Natural killer cell (primary cell): ENCODE measurements around the gene GHRHR. TPM values are rescaled to one million over a fixed set of nuclear protein-coding genes. Genes with fewer than 3 reads are reported as not detected.

Source experiments
- ATAC-seq, 3 donors: fragments of 150-1000 bp in 2 of 3; fragments of 200-7000 bp in 1 of 3; cut with Tn5 transposase; 1 replicate in 1 of 3; 2 replicates in 2 of 3; pipeline ENCODE4 v1.10.0; 2021; ENCODE audit warnings: mild to moderate bottlenecking in 2 of 3, moderate library complexity in 2 of 3
- DNase-seq, 2 donors: peaks; one replicate each; pipeline versions ENCODE4 v3.0.0 to v3.0.0-alpha.2; 2013 to 2021; ENCODE audit warnings: mixed read lengths in 1 of 2
- H3K27ac ChIP-seq: one replicate; pipeline ENCODE4 v1.5.1; 2013; ENCODE audit warnings: mild to moderate bottlenecking, low read length
- H3K27me3 ChIP-seq: one replicate; pipeline ENCODE4 v1.6.1; 2013; ENCODE audit warnings: low read length; ENCODE audit not compliant: control insufficient read depth, insufficient read depth
- H3K36me3 ChIP-seq: one replicate; pipeline ENCODE4 v1.6.1; 2013; ENCODE audit warnings: low read length; ENCODE audit not compliant: control insufficient read depth, insufficient read depth
- H3K4me1 ChIP-seq: one replicate; pipeline ENCODE4 v1.6.1; 2013; ENCODE audit warnings: low read length; ENCODE audit not compliant: control insufficient read depth, insufficient read depth
- H3K4me3 ChIP-seq: one replicate; pipeline ENCODE4 v1.5.1; 2013; ENCODE audit warnings: low read length
- H3K9me3 ChIP-seq: one replicate; pipeline ENCODE4 v1.6.1; 2013; ENCODE audit warnings: low read length; ENCODE audit not compliant: control insufficient read depth, insufficient read depth
- H3K27ac Mint-ChIP-seq, 2 donors: one replicate each; pipeline ENCODE4 v1.8.0; 2022; ENCODE audit warnings: mild to moderate bottlenecking in 2 of 2, mixed read lengths in 2 of 2, moderate library complexity in 1 of 2
- H3K27me3 Mint-ChIP-seq, 2 donors: one replicate each; pipeline ENCODE4 v1.8.0; 2022; ENCODE audit warnings: low read depth in 2 of 2, mixed read lengths in 2 of 2
- H3K36me3 Mint-ChIP-seq: one replicate; pipeline ENCODE4 v1.8.0; 2022; ENCODE audit warnings: mixed read lengths
- H3K4me1 Mint-ChIP-seq, 2 donors: one replicate each; pipeline ENCODE4 v1.8.0; 2022; ENCODE audit warnings: mixed read lengths in 2 of 2
- H3K4me3 Mint-ChIP-seq: one replicate; pipeline ENCODE4 v1.8.0; 2022; ENCODE audit warnings: mild to moderate bottlenecking, moderate library complexity, mixed read lengths
- H3K9me3 Mint-ChIP-seq, 2 donors: one replicate each; pipeline ENCODE4 v1.8.0; 2022; ENCODE audit warnings: mixed read lengths in 2 of 2
- WGBS: methylation state at CpG from one replicate; pipeline ENCODE4 v1.1.7; 2013; ENCODE audit warnings: missing lambda C conversion rate; ENCODE audit not compliant: insufficient coverage; 5-methylcytosine and 5-hydroxymethylcytosine counted together
- intact Hi-C: fragments of 100-400 bp; cut with micrococcal nuclease; formaldehyde crosslinking; loops from one replicate; pipeline ENCODE4 v1.14.2; 2022
- total RNA-seq, 4 donors: library from RNA; stranded (reverse); fragments of 120-200 nt in 1 of 4; gene quantifications; one replicate each; pipeline versions ENCODE4 v1.2.3 to v1.2.4, GENCODE V29; 2013 to 2022
- TF ChIP-seq, protein P1 (sequence below): fragments of 200-600 bp; IDR thresholded peaks from one replicate; pipeline ENCODE4 v1.8.0; 2022; ENCODE audit warnings: antibody characterized with exemption

The GHRHR gene
- total RNA-seq, 3 donors from 2014 or later (not counting 1 experiment from before 2014, with no cell fraction given) = not detected

DNA sequence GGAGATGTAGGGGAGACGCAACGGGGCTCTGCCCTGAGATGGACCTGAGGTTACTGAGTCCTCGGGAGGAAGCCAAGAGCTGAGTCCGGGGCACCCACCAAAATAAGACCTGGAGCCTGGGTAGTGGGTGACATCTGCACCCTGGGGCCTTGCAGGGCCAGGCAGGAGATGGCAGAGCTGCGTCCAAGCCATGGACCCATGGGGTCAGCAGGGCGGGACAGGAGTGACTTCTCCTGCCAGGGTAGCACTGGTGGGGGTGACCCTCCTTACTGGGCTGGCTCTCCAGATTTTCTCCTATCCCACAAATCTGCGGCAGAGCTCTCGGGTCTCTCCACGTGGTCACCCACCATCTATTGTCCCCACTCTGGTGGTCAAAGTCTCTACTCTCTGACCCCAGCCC is 2.1 kb downstream of the GHRHR start:
- no peak overlapping the region for H3K27ac Mint-ChIP-seq
- no peak overlapping the region for H3K4me3 ChIP-seq
- no peaks in the 10 kb centered on the region for H3K4me1 ChIP-seq
- ATAC-seq = no peak
- TF ChIP-seq, protein P1, sequence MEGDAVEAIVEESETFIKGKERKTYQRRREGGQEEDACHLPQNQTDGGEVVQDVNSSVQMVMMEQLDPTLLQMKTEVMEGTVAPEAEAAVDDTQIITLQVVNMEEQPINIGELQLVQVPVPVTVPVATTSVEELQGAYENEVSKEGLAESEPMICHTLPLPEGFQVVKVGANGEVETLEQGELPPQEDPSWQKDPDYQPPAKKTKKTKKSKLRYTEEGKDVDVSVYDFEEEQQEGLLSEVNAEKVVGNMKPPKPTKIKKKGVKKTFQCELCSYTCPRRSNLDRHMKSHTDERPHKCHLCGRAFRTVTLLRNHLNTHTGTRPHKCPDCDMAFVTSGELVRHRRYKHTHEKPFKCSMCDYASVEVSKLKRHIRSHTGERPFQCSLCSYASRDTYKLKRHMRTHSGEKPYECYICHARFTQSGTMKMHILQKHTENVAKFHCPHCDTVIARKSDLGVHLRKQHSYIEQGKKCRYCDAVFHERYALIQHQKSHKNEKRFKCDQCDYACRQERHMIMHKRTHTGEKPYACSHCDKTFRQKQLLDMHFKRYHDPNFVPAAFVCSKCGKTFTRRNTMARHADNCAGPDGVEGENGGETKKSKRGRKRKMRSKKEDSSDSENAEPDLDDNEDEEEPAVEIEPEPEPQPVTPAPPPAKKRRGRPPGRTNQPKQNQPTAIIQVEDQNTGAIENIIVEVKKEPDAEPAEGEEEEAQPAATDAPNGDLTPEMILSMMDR = no peak
- H3K4me1 Mint-ChIP-seq = no peaks in the 10 kb centered on the region
- no peak overlapping the region for H3K4me3 Mint-ChIP-seq
- H3K36me3 Mint-ChIP-seq = no peaks in the 10 kb centered on the region
- no peaks in the 10 kb centered on the region for H3K36me3 ChIP-seq
- H3K27me3 ChIP-seq = no peaks in the 10 kb centered on the region
- no peaks in the 10 kb centered on the region for H3K9me3 Mint-ChIP-seq
- no peaks in the 10 kb centered on the region for H3K9me3 ChIP-seq
- intact Hi-C loops = no loop called here
- peaks cover 7% of the 10 kb centered on the region in 2 donors for H3K27me3 Mint-ChIP-seq
- no peak for DNase-seq
- WGBS = 87% methylated on average over 9 of the region's 9 CpGs
- H3K27ac ChIP-seq = no peak overlapping the region

DNA sequence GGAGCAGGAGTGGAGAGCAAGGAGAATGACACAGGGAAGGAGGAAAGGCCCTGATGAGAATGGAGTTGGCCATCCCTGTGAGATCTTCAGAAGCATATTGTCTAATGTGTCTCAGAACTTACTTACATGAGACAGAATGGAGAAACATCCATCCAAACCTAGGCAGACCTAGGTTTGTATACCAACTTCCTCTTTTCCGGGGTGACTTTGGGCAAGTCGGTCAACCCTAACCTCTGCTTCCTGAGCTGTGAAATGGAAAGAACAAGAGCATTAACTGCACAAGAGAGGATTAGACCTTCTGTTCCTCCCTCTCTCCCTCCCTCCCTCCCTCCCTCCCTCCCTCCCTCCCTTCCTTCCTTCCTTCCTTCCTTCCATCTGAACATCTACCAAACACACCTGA is 4.5 kb downstream of the GHRHR start:
- Mint-ChIP-seq H3K9me3 (no peaks in the 10 kb centered on the region), H3K27me3 (peaks cover 7 to 19% of the 10 kb centered on the region in 2 donors), H3K27ac (no peak overlapping the region), H3K4me3 (no peak overlapping the region), H3K36me3 (no peaks in the 10 kb centered on the region), H3K4me1 (no peaks in the 10 kb centered on the region)
- 0% methylated on average over 2 of the region's 2 CpGs for WGBS
- H3K9me3 ChIP-seq = no peaks in the 10 kb centered on the region
- TF ChIP-seq, protein P1 = no peak
- intact Hi-C loops = no loop called here
- H3K27me3 ChIP-seq = no peaks in the 10 kb centered on the region
- H3K36me3 ChIP-seq = no peaks in the 10 kb centered on the region
- no peak overlapping the region for H3K4me3 ChIP-seq
- no peak for ATAC-seq
- no peaks in the 10 kb centered on the region for H3K4me1 ChIP-seq
- no peak for DNase-seq
- H3K27ac ChIP-seq = no peak overlapping the region

DNA sequence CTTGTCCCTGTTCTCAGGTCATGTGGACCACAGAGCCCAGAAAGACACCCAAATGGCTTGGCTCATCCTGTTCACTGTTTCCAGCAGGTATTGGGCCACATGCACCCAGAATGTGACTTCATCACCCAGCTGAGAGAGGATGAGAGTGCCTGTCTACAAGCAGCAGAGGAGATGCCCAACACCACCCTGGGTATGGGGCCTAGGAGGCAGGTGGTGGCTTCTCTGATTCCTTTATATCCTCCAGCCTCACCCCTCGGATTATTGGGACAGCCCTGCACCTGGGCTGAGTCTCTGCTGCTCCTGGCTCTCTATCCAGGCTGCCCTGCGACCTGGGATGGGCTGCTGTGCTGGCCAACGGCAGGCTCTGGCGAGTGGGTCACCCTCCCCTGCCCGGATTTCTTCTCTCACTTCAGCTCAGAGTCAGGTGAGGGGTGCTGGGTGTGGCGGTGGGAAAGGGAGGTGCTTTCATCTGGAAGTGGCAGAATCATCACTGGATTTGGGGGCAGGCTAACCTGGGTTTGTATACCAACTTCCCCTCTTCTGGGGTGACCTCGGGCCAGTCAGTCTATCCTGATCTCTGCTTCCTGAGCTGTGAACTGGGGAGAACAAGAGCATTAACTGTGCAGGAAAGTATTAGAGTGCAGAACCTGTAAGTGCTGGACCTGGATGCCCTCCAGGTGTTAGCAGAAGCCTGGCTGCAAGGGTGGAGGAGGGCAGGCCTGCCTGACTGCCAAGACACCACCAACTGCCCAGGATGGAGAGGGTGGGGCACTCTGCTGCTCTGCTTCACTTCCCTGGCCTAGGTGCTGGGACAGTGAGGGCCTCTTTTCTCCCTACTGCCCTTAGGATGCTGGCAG is 5.2 kb downstream of the GHRHR start:
- no peaks in the 10 kb centered on the region for H3K36me3 Mint-ChIP-seq
- H3K27ac Mint-ChIP-seq = no peak overlapping the region
- H3K4me1 Mint-ChIP-seq = no peaks in the 10 kb centered on the region
- no peak for ATAC-seq
- H3K36me3 ChIP-seq = no peaks in the 10 kb centered on the region
- no peaks in the 10 kb centered on the region for H3K27me3 ChIP-seq
- H3K4me3 ChIP-seq = no peak overlapping the region
- no peak overlapping the region for H3K27ac ChIP-seq
- 72% methylated on average over 7 of the region's 7 CpGs for WGBS
- no peaks in the 10 kb centered on the region for H3K9me3 Mint-ChIP-seq
- H3K4me3 Mint-ChIP-seq = no peak overlapping the region
- peaks cover 7 to 17% of the 10 kb centered on the region in 2 donors for H3K27me3 Mint-ChIP-seq
- DNase-seq = no peak
- TF ChIP-seq, protein P1 = no peak
- H3K4me1 ChIP-seq = no peaks in the 10 kb centered on the region
- H3K9me3 ChIP-seq = no peaks in the 10 kb centered on the region
- intact Hi-C loops = no loop called here

DNA sequence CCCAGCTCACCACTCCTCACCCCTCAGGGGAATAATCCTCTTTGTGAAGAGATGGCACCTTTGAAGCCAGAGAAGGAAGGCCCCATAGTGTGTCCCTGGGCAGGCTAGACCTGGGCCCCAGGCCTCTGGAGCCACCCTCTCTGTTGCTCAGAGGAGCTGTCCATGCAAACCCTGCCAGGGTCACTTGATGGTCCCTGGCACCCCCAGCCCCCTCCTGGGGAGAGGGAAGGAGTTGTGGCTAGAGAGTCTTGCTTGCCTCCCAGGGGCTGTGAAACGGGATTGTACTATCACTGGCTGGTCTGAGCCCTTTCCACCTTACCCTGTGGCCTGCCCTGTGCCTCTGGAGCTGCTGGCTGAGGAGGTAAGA is 5.8 kb downstream of the GHRHR start:
- no peaks in the 10 kb centered on the region for H3K27me3 ChIP-seq
- Mint-ChIP-seq H3K27me3 (peaks cover 7 to 17% of the 10 kb centered on the region in 2 donors), H3K4me1 (peaks cover 0 to 5% of the 10 kb centered on the region in 2 donors), H3K36me3 (no peaks in the 10 kb centered on the region), H3K9me3 (no peaks in the 10 kb centered on the region), H3K27ac (no peak overlapping the region), H3K4me3 (no peak overlapping the region)
- no peaks in the 10 kb centered on the region for H3K36me3 ChIP-seq
- DNase-seq (no peak), ATAC-seq (no peak)
- TF ChIP-seq, protein P1 = no peak
- peaks cover 3% of the 10 kb centered on the region for H3K4me1 ChIP-seq
- H3K4me3 ChIP-seq = no peak overlapping the region
- H3K27ac ChIP-seq = no peak overlapping the region
- H3K9me3 ChIP-seq = no peaks in the 10 kb centered on the region
- intact Hi-C loops = no loop called here
- WGBS = 87% methylated on average over 1 of the region's 1 CpG
